HG03460 (cell line): ENCODE measurements around the gene USP34.
"Not testable (repeated sequence)": the region's sequence is repeated elsewhere in the genome, so short reads cannot be mapped to it uniquely, and the experiment has no call there.

Experiments
- ATAC-seq: cut with Tn5 transposase; IDR thresholded peaks from one replicate; pipeline ENCODE4 v1.9.1; 2021; ENCODE audit not compliant: unreplicated experiment

The USP34 gene, protein sequence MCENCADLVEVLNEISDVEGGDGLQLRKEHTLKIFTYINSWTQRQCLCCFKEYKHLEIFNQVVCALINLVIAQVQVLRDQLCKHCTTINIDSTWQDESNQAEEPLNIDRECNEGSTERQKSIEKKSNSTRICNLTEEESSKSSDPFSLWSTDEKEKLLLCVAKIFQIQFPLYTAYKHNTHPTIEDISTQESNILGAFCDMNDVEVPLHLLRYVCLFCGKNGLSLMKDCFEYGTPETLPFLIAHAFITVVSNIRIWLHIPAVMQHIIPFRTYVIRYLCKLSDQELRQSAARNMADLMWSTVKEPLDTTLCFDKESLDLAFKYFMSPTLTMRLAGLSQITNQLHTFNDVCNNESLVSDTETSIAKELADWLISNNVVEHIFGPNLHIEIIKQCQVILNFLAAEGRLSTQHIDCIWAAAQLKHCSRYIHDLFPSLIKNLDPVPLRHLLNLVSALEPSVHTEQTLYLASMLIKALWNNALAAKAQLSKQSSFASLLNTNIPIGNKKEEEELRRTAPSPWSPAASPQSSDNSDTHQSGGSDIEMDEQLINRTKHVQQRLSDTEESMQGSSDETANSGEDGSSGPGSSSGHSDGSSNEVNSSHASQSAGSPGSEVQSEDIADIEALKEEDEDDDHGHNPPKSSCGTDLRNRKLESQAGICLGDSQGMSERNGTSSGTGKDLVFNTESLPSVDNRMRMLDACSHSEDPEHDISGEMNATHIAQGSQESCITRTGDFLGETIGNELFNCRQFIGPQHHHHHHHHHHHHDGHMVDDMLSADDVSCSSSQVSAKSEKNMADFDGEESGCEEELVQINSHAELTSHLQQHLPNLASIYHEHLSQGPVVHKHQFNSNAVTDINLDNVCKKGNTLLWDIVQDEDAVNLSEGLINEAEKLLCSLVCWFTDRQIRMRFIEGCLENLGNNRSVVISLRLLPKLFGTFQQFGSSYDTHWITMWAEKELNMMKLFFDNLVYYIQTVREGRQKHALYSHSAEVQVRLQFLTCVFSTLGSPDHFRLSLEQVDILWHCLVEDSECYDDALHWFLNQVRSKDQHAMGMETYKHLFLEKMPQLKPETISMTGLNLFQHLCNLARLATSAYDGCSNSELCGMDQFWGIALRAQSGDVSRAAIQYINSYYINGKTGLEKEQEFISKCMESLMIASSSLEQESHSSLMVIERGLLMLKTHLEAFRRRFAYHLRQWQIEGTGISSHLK (N-terminal part only)

DNA sequence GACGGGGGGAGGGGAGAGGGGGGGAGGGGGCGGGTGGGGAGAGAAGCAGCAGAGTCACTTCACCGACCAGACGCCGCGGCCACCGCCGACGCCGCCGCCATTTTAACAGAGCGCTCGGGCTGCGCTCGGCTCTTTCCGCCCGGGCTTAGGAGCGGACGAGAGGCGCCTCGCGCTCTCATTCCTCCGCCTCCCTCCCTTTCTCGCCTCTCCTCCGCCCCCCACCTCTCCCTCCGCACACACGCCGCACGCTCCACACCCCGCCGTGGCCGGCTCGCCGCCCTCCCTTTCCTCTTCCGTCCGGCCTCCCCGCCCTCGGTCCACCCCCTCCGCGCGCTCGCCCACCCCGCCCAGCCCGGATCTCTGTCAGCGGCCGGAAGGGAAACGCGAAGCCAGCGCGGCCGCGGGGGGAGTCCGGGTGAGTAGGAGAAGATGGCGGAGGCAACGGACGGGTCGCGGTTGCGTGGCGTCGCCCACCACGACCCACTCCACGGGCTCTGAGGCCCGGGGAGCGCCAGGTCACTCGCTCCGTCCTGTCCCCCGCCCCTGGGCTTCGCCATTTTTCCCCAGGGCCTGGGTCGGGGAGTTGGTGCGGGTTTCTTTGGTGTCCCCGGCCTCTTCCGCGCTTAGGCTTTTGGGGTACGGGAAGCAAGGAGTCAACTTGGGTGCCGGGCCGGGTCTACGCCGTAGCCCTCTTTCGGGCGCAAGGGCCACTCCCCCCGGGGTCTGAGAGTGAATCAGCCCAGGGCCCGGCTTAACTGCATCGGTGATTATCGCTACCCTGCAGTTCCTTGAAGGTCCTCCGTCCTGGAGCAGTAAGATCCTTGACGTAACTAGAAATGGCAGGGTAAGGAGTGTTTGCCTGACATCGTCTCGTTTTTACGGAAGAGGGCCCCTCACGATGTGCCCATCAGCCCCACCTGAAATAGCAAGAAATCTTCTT, at the start of gene USP34:
Gene USP34 (minus strand): TSS at position 123 of the 940 bp plus-strand sequence. CDS start 395 bp downstream, outside the sequence.
- ATAC-seq, result peak; percentile 73

DNA sequence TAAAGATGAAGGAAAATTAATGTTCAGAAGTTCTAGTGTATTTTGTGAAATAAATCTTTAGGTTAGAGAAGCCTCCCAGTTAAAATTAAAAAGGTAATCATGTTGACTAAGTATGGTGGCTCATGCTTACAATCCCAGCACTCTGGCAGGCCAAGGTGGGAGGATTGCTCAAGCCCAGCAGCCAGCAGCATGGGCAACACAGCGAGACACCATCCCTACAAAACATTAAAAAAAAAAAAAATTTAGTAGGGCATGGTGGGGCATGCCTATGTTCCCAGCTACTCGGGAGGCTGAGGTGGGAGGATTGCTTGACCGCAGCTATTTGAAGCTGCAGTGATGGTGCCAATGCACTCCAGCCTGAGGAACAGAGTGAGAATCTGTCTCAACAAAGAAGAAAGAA, 49.4 kb upstream of the USP34 start:
- ATAC-seq, result no peak

DNA sequence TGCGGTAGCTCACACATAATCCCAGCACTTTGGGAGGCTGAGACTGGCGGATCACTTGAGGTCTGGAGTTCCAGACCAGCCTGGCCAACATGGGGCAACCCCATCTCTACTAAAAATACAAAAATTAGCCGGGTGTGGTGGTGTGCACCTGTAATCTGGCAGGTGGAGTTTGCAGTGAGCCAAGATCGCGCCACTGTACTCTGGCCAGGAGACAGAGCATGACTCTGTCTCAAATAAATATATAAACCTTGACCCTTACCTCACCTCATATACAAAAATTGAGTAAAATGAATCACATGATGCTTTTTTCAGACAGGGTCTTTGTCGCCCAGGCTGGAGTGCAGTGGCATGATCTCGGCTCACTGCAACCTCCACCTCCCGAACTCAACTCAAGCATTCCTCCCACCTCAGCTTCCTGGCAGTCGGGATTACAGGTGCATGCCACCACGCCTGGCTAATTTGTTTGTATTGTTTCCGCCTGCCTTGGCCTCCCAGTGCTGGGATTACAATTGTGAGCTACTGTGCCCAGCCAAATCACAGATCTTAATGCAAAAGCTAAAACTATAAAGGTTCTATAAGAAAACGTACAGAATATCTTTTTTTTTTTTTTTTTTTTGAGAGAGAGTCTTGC, 42.0 kb upstream of the USP34 start:
- no peak for ATAC-seq

DNA sequence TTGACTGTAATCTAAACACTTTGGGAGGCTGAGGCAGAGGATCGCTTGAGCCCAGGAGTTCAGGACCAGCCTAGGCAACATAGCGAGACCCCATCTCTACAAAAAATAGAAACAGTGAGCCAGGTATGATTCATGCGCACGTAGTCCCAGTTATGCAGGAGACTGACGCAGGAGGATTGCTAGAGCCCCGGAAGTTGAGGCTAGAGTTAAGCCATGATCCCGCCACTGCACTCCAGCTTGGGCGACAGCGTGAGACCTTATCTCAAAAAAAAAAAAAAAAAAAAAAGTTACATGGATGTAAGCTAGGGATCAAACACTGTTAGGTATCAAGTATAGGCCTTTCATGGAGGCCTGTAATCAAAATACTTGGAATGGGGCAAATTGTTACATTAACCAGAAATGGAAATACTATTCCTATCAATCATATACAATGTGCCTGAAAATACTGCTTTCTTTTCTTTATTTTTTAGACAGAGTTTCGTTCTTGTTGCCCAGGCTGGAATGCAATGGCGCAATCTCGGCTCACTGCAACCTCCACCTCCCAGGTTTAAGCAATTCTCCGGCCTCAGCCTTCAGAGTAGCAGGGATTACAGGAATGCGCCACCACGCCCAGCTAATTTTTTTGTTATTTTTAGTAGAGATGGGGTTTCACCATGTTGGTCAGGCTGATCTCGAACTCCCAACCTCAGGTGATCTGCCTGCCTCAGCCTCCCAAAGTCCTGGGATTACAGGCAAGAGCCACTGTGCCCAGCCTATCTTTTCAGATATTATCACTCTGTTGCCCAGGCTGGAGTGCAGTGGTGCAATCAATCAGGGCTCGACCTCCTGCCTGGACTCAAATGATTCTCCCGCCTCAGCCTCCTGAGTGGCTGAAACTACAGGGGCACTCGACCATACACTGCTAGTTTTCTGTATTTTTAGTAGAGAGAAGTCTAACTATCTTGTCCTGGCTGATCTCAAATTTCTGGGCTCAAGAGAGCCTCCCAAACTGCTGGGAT, 40.1 kb upstream of the USP34 start:
- ATAC-seq, result no peak

DNA sequence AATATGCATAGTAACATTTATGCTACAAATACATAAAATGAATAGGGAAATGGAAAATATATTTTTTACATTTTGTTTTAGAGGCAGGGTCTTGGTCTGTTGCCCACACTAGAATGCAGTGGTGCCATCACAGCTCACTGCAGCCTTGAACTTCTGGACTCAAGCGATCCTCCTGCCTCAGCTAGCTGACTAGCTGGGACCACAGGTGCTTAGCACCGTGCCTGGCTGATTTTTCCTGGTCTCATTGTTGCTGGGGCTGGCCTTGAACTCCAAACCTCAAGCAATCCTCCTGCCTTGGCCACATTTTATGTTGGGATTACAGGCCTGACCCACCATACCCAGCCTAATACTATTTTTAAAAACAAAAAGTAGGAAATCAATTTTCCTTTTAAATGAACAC, 34.1 kb upstream of the USP34 start:
- ATAC-seq, result no peak

DNA sequence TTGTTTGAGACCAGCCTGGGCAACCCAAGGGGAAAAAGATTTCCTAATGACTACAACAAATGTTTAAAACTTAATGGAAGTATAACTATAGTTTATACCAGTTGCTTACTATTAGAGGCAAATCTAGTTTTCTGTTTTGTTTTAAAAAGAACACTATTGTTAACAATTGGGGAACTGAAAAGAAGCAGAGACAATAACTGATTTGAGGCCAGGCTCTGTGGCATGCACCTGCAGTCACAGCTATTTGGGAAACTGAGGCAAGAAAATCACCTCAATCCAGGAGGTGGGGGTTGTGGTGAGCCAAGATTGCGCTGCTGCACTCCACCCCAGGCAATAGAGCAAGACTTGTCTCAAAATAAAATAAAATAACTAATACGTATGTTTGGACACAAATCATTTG, 28.2 kb upstream of the USP34 start:
- no peak for ATAC-seq

DNA sequence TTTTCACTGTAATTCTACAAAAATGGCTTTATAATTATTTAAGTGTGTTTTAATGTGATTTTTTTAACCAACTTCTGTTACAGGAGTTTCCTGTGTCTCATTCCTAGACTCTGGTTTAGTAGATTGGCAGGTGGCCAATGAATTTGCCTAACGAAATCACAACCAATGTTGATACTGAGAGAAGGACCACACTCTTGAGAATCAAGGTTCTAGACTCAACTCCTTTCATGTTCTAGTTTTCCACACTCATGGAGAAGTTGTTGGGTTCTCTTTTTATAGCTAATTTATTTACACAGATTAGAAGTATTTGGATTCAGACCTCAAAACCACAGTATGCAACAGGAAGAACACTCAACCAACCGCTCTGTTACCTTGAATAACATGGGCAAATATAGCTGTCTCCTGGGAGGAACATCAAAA, 22.6 kb upstream of the USP34 start:
- no peak for ATAC-seq

DNA sequence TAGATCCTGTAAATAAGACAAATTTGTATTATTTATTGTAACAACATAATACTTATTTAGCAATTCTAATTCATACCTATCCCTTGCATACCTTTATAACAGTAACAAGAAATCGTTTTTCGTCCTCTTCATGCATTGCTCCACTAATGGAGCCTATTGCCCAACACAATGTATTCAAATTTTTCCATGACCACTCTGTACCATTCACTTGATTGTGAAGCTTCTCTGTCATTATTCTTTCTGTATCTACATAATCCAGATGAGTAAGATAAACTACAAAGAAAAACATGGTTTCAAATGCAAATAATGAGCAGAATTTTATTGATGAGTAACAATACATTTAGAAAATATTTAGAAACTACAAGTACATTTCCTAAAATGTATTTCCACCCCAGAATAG, 21.6 kb upstream of the USP34 start:
- ATAC-seq, result no peak

DNA sequence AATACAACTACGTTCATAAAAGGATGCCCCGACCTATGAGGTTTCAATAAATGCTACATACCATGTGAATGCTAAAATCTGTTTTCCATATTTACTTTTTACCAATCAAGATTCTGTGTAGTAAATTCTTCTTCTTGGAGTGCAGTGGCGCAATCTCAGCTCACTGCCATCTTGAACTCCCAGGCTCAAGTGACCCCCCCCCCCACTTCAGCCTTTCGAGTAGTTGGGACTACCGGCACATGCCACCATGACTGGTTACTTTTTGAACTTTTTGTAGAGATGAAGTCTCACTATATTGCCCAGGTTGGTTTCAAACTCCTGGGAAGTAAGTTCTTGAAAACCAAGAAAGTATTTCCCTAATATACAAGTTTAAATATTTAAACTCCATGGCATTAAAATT, 14.4 kb upstream of the USP34 start:
- no peak for ATAC-seq

DNA sequence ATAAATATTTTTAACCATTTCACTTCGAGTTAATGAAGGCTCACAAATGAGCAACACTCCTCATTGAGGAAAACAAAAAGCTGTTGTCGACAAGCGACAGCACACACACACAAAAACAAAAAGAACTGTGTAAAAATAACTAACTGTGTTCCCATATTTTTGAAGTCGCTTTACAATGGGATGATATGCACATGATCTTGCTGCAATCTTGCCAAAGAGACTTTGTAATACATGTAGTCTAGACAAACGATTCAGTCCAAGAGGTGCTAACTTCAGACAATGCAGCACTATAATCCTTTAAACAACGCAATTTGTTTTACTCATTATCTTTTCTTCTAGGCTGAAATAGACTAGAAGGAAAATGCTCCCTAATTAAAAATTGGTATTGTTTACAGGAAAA, 7.2 kb upstream of the USP34 start:
- no peak for ATAC-seq

DNA sequence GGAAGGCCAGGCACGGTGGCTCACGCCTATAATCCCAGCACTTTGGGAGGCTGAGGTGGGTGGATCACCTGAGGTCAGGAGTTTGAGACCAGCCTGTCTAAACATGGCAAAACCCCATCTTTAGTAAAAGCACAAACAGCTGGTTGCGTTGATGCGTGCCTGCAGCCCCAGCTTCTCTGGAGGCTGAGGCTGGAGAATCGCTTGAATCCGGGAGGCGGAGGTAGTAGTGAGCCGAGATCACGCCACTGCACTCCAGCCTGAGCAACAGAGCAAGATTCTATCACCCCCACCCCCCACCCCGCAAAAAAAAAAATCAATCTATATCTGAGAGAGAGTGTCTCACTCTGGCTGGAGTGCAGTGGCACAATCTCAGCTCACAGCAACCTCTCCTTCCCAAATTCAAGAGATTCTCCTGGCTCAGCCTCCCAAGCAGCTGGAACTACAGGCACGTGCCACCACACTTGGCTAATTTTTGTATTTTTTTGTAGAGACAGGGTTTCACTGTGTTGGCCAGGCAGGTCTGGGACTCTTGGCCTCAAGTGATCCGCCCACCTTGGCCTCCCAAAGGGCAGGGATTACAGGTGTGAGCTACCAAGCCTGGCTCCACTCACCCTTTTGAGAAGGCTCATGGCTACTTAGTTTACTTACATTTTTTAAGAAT, 6.2 kb upstream of the USP34 start:
- ATAC-seq, result not testable (repeated sequence)

DNA sequence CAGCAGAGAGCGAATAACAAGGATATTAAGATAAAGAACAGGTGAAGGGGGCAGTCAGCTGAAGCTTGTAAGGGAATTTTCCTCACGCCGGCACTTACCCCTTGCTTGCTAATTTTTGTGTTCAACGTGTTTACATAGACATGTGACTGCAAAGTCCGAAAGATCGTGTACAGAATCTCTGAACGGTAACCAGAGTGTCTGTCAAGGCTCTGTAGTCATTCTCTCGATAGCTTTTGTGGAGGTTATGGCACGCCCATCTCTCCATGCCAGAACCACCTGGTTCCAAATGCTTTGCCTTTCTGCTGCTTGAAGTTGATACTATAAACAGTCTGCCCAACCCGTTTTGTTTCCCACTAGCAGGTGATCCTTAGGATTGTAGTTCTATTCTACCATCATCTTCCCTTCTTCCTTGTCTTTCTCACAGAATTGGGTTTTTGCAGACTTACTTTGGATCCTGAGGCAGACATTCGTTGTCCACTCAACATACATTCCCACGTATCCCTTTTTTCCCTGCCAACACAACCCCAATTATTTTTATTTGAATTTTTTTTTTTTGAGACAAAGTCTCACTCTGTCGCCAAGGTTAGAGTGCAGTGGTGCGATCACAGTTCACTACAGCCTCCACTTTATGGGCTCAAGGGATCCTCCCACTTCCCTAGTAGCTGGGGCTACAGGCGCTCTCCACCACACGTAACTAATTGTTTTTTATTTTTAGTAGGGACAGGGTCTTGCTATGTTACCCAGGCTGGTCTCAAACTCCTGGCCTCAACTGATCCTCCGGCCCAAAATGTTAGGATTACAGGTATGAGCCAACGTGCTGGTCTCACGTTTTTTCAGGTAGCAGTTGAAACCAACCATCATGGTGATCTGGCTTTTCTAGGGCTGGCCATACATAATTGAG, 1.3 kb upstream of the USP34 start:
- no peak for ATAC-seq

DNA sequence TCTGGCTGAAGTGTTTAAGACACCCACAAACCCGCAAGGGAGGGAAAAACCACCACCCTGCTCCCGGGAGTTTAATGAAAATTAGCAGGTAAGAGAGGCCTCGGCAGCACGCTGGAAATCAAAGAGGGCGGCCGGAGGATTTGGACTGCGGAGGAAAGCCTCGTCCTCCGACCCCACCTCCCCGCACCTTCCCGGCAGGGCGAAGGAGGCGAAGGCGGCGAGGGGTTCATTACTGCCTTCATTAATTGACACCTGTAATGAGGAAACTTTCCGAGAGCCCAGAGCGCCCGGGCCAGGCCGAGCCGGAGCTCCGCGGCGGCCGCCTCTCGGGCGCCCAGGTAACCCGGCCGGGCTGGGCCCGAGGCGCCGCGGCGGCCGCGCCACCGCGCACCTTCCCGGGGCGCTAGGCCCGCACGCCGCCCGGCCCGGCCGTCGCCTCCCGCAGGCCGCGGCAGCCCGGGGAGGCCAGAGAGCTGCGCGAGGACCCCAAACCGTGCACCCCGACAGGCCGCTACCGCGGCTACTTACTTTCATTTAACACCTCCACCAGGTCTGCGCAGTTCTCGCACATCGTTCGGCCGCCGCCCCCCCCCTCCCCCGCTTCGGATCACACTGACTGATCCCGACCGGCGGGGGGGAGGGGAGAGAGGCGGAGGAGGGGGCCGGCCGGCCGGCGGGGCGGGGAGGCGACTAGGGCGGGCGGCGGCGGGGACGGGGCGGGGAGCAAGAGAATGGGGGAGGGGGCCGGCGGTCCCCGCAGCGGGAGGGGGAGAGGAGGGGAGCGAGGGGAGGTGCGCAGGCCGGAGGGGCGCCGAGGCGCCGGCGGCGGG, 550 bp downstream of the USP34 start:
- peak; percentile 18 for ATAC-seq

DNA sequence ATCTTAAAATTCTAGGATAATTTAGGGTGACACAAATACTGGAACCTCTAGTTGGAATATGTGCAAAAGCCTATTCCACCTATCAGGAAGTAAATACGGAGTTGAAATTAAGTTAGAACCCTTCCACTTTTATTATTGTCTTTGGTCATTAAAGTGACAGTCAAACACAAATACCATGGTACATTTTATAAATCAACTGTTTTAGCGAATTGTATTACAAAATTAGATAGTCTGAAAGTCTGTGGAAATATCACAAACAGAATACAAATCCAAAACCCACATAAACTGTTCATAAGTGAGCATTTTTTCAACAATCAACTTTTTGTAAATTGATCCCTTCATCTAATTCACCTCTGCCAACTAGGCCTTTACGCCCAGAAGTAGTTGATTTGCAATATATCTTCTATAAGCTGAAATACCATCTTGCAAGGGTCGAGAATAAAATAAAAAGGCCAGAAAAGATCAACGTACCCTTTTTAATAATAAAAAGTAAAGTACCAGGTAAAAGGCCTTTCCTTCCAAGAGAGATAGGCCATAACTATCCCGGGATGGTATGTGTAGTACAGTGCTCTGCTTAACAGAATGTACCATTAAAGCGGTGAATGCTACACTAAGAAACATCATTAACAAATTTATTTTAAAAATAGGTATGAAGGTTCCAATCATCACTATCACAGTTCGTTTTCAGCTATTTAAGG, 1.3 kb downstream of the USP34 start:
- no peak for ATAC-seq

DNA sequence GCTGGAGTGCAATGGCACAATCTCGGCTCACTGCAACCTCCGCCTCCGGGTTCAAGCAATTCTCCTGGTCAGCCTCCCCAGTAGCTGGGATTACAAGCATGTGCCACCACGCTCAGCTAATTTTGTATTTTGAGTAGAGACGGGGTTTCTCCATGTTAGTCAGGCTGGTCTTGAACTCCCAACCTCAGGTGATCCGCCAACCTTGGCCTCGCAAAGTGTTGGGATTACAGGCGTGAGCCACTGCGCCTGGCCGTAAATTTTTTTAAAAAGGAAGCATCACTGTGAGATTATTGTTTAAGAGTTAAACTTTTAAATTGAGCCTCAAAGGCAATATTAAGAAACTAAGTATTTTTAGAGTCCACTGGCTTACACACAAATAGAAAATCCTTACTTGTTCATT, 2.7 kb downstream of the USP34 start:
- not testable (repeated sequence) for ATAC-seq

DNA sequence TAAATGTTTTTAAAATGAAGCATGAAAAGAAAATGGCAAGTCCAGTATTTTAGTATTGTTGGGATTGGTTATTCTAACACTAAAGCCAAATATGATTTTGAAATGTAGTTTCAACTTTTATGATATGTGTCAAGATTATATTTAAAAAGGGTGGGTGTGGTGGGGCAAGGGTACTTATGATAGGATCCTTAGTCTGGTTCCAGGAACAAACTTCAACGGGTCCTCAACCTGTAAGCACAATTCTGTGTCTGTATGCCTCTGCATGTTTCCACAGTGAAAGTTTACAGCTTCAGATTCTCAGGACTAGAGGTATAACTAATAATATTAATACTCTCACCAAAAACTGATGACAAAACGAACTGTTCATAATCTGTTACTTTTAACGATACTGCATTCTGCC, 5.8 kb downstream of the USP34 start:
- ATAC-seq, result no peak
